Panc1 (cell line): Measurements from ENCODE around the gene CDK11B. TPM values are rescaled to one million over a fixed set of nuclear protein-coding genes. Genes with fewer than 3 reads are reported as not detected.

Experiments used
- ATAC-seq: fragments of 200-7000 bp; cut with Tn5 transposase; 2 replicates; pipeline ENCODE4 v1.9.1; 2020; ENCODE audit warnings: mild to moderate bottlenecking, moderate library complexity
- BruUV-seq: library from RNA; stranded (reverse); fragments of 400-500 nt; replicated peaks from 2 replicates; lab custom pipeline; 2021; lab: Mats Ljungman, UMichigan
- CTCF ChIA-PET: fragments of 300-600 bp; sonication (Branson Sonifier 250); formaldehyde crosslinking; loops from one replicate; lab custom pipeline; 2022; ENCODE audit warnings: antibody characterized with exemption; lab: Charles Lee
- POLR2A ChIA-PET: fragments of 300-600 bp; sonication (Branson Sonifier 250); formaldehyde crosslinking; loops from one replicate; lab custom pipeline; 2022; ENCODE audit warnings: antibody characterized with exemption; lab: Charles Lee
- DNase-seq: peaks from one replicate; pipeline ENCODE4 v3.0.0-alpha.2; 2010; ENCODE audit warnings: low read depth, low spot score
- H3K27ac ChIP-seq: 2 replicates; pipeline ENCODE4 v1.5.1; 2011; ENCODE audit warnings: mild to moderate bottlenecking, low read length, inconsistent platforms
- H3K27me3 ChIP-seq: fragments of 200-500 bp; sonication (Bioruptor generic); 2 replicates; pipeline ENCODE4 v1.6.0; 2014; ENCODE audit warnings: low read length, inconsistent platforms; ENCODE audit not compliant: control insufficient read depth, insufficient read depth
- H3K36me3 ChIP-seq: fragments of 200-500 bp; sonication (Bioruptor generic); 2 replicates; pipeline ENCODE4 v1.5.1; 2014; ENCODE audit warnings: inconsistent platforms, mild to moderate bottlenecking, low read length, moderate library complexity; ENCODE audit not compliant: control insufficient read depth, insufficient read depth
- H3K4me1 ChIP-seq: 2 replicates; pipeline ENCODE4 v1.5.1; 2011; ENCODE audit warnings: inconsistent platforms, mild to moderate bottlenecking, low read length, moderate library complexity; ENCODE audit not compliant: control insufficient read depth, insufficient read depth
- H3K4me3 ChIP-seq, 2 experiments: 2 replicates each; pipeline ENCODE4 v1.5.1; 2011 to 2012; ENCODE audit warnings: low read depth in 2 of 2, low read length in 2 of 2, mild to moderate bottlenecking in 2 of 2, inconsistent platforms in 1 of 2, moderate library complexity in 1 of 2
- H3K9me3 ChIP-seq: fragments of 200-500 bp; sonication (Bioruptor generic); 2 replicates; pipeline ENCODE4 v1.5.1; 2014; ENCODE audit warnings: low read depth, mild to moderate bottlenecking, inconsistent platforms, low read length, moderate library complexity; ENCODE audit not compliant: control insufficient read depth, insufficient read depth
- CTCF ChIP-seq: fragments of 450-650 bp; IDR thresholded peaks from 2 replicates; pipeline ENCODE4 v1.5.1; 2017; ENCODE audit warnings: mild to moderate bottlenecking
- POLR2AphosphoS5 ChIP-seq: IDR thresholded peaks from 2 replicates; pipeline ENCODE4 v1.6.1; 2012; ENCODE audit warnings: mild to moderate bottlenecking, low read depth, low read length, moderate library complexity
- REST ChIP-seq, 2 experiments: IDR thresholded peaks; 2 replicates each; pipeline ENCODE4 v1.6.1; 2011 to 2012; ENCODE audit warnings: low read depth in 2 of 2, control low read depth in 1 of 2, low read length in 1 of 2, mild to moderate bottlenecking in 1 of 2, moderate library complexity in 1 of 2; ENCODE audit not compliant: insufficient read depth in 1 of 2
- SIN3A ChIP-seq: IDR thresholded peaks from 2 replicates; pipeline ENCODE4 v1.6.1; 2012; ENCODE audit warnings: low read depth, mild to moderate bottlenecking, low read length, moderate library complexity, borderline replicate concordance; ENCODE audit not compliant: insufficient read depth
- TCF7L2 ChIP-seq: IDR thresholded peaks from 2 replicates; pipeline ENCODE4 v1.6.1; 2011; ENCODE audit warnings: mild to moderate bottlenecking, low read depth, low read length, inconsistent platforms
- in situ Hi-C: cut with HindIII; loops from 2 replicates; pipeline ENCODE4 v1.10.0; 2016; ENCODE audit warnings: low sequenced_read_pairs, low pct_unique_long_range_greater_than_20kb
- intact Hi-C: fragments of 100-400 bp; cut with micrococcal nuclease; formaldehyde crosslinking; loops from one replicate; pipeline ENCODE4 v1.10.0; 2022; ENCODE audit not compliant: unreplicated experiment
- total RNA-seq: library from RNA; stranded (reverse); gene quantifications from one replicate; pipeline ENCODE4 v1.2.1, GENCODE V29; 2021; ENCODE audit not compliant: unreplicated experiment

Gene CDK11B
- total RNA-seq, 1 experiment from 2014 or later: 36.5 TPM

- Histone ChIP-seq H3K4me1 (peaks cover 10% of the 10 kb centered on the region; the same call in 1 of the 2 replicates), H3K27me3 (no peaks in the 10 kb centered on the region), H3K27ac (no peak overlapping the region), H3K4me3 (no peak overlapping the region), H3K36me3 (no peaks in the 10 kb centered on the region), H3K9me3 (no peaks in the 10 kb centered on the region)
- intact Hi-C loops: no loop called here
- ChIA-PET POLR2A (no interaction called here), CTCF (interaction anchor here (0.8 kb wide), 1 partner anchor 1026 kb away, joined by 3 read pairs; no protein-coding TSS in a partner anchor)
- in situ Hi-C loops: no loop called here
- TF ChIP-seq SIN3A (no peak), CTCF (no peak), REST (IDR thresholded peaks at IDR 0.05; ENCODE audit: insufficient read depth in 1 of 2, low read depth in 2 of 2, low read length in 1 of 2) (no peak), POLR2AphosphoS5 (no peak)
- no TSS peak for BruUV-seq
- no peak for DNase-seq
- no peak for ATAC-seq
Measured at GRCh38 chr1:1621173-1622009, 37.4 kb downstream of the CDK11B start.

GRCh38 chr1:1620433-1621139, 38.2 kb downstream of the CDK11B start:
- BruUV-seq: no TSS peak
- H3K27me3 ChIP-seq: no peaks in the 10 kb centered on the region
- H3K9me3 ChIP-seq: no peaks in the 10 kb centered on the region
- DNase-seq (no peak), ATAC-seq (no peak)
- H3K4me3 ChIP-seq: no peak overlapping the region
- CTCF ChIA-PET: interaction anchor here (0.8 kb wide), 1 partner anchor 1027 kb away, joined by 3 read pairs; no protein-coding TSS in a partner anchor
- in situ Hi-C loops (no loop called here), intact Hi-C loops (no loop called here)
- H3K36me3 ChIP-seq: no peaks in the 10 kb centered on the region
- H3K27ac ChIP-seq: no peak overlapping the region
- POLR2A ChIA-PET: no interaction called here
- TF ChIP-seq CTCF (no peak), POLR2AphosphoS5 (no peak), REST (IDR thresholded peaks at IDR 0.05; ENCODE audit: insufficient read depth in 1 of 2, low read depth in 2 of 2, low read length in 1 of 2) (no peak), SIN3A (no peak), TCF7L2 (no peak)
- H3K4me1 ChIP-seq: peaks cover 10% of the 10 kb centered on the region; the same call in 1 of the 2 replicates
